ENCODE data around the gene PIP4K2A.
"Not testable (repeated sequence)": the region's sequence is repeated elsewhere in the genome, so short reads cannot be mapped to it uniquely, and the experiment has no call there.

The PIP4K2A gene

GRCh38 chr10:22714479-22715289, at the start of gene PIP4K2A:
TSS of gene PIP4K2A (minus strand) at chr10:22714578. CDS start at chr10:22714326, 252 bp downstream.
- peak; percentile 25 for DNase-seq

- DNase-seq = no peak
Measured at GRCh38 chr10:22761569-22762220, 47.3 kb upstream of the PIP4K2A start.

GRCh38 chr10:22760025-22760424, 45.6 kb upstream of the PIP4K2A start:
- DNase-seq = no peak

- no peak for DNase-seq
Measured at GRCh38 chr10:22758867-22759266, 44.5 kb upstream of the PIP4K2A start.

GRCh38 chr10:22754296-22754695, 39.9 kb upstream of the PIP4K2A start:
- DNase-seq = no peak

- no peak for DNase-seq
Measured at GRCh38 chr10:22753786-22754185, 39.4 kb upstream of the PIP4K2A start.

- DNase-seq = no peak
Measured at GRCh38 chr10:22752272-22752889, 38.0 kb upstream of the PIP4K2A start.

GRCh38 chr10:22750131-22750530, 35.8 kb upstream of the PIP4K2A start:
- no peak for DNase-seq

- DNase-seq = not testable (repeated sequence)
Measured at GRCh38 chr10:22744858-22745257, 30.5 kb upstream of the PIP4K2A start.

- DNase-seq = no peak
Measured at GRCh38 chr10:22742678-22743077, 28.3 kb upstream of the PIP4K2A start.

- not testable (repeated sequence) for DNase-seq
Measured at GRCh38 chr10:22741631-22742030, 27.3 kb upstream of the PIP4K2A start.

GRCh38 chr10:22740180-22740579, 25.8 kb upstream of the PIP4K2A start:
- DNase-seq = no peak

GRCh38 chr10:22737587-22737986, 23.2 kb upstream of the PIP4K2A start:
- no peak for DNase-seq

- no peak for DNase-seq
Measured at GRCh38 chr10:22736134-22736533, 21.8 kb upstream of the PIP4K2A start.

- no peak for DNase-seq
Measured at GRCh38 chr10:22733992-22734391, 19.6 kb upstream of the PIP4K2A start.

- no peak for DNase-seq
Measured at GRCh38 chr10:22727663-22728062, 13.3 kb upstream of the PIP4K2A start.

GRCh38 chr10:22727112-22727511, 12.7 kb upstream of the PIP4K2A start:
- DNase-seq = no peak

GRCh38 chr10:22724773-22725172, 10.4 kb upstream of the PIP4K2A start:
- no peak for DNase-seq

GRCh38 chr10:22723783-22724182, 9.4 kb upstream of the PIP4K2A start:
- DNase-seq = no peak

GRCh38 chr10:22723343-22723779, 9.0 kb upstream of the PIP4K2A start:
- no peak for DNase-seq

- no peak for DNase-seq
Measured at GRCh38 chr10:22722626-22723169, 8.3 kb upstream of the PIP4K2A start.

- no peak for DNase-seq
Measured at GRCh38 chr10:22720667-22721066, 6.3 kb upstream of the PIP4K2A start.

GRCh38 chr10:22719406-22720042, 5.1 kb upstream of the PIP4K2A start:
- no peak for DNase-seq

Measured in NCI-H2227 treated with DMSO at 0.1 percent for 48 hours (cell line).